H1 (cell line): ENCODE data around the gene PXDC1. TPM values are rescaled to one million over a fixed set of nuclear protein-coding genes. Genes with fewer than 3 reads are reported as not detected.

ENCODE experiments used
- CTCF ChIA-PET: fragments of 300-600 bp; sonication (Branson Sonifier 250); formaldehyde crosslinking; loops from one replicate; lab custom pipeline; 2021; ENCODE audit not compliant: partially characterized antibody; lab: Charles Lee
- POLR2A ChIA-PET: fragments of 300-600 bp; sonication (Branson Sonifier 250); formaldehyde crosslinking; loops from one replicate; lab custom pipeline; 2021; ENCODE audit warnings: inconsistent platforms; ENCODE audit not compliant: partially characterized antibody; lab: Charles Lee
- DNase-seq, 2 experiments: peaks; one replicate each; pipeline versions ENCODE4 v3.0.0 to v3.0.0-alpha.2; 2010 to 2022; ENCODE audit warnings: low spot score in 2 of 2, low read depth in 1 of 2, mixed read lengths in 1 of 2
- FAIRE-seq: peaks from 2 replicates; lab custom pipeline; 2011; peaks lifted over from hg19 to GRCh38; lab: Jason Lieb, UNC
- H2AFZ ChIP-seq: 2 replicates; pipeline ENCODE4 v1.8.1; 2012; ENCODE audit warnings: low read length, inconsistent platforms
- H2AK5ac ChIP-seq: 2 replicates; pipeline ENCODE4 v1.6.1; 2013; ENCODE audit warnings: low read depth, low read length
- H2BK120ac ChIP-seq: replicated peaks from 2 replicates; pipeline ENCODE3; 2013; ENCODE audit warnings: low read depth, low read length, inconsistent platforms
- H2BK12ac ChIP-seq: 2 replicates; pipeline ENCODE4 v1.6.1; 2013; ENCODE audit warnings: low read depth, low read length
- H2BK15ac ChIP-seq: 2 replicates; pipeline ENCODE4 v1.6.1; 2013; ENCODE audit warnings: low read length
- H2BK20ac ChIP-seq: 2 replicates; pipeline ENCODE4 v1.6.1; 2013; ENCODE audit warnings: low read length
- H2BK5ac ChIP-seq: 2 replicates; pipeline ENCODE4 v1.6.1; 2013; ENCODE audit warnings: low read depth, low read length
- H3K14ac ChIP-seq: 2 replicates; pipeline ENCODE4 v1.6.1; 2013; ENCODE audit warnings: inconsistent platforms; ENCODE audit not compliant: insufficient read length
- H3K18ac ChIP-seq: 2 replicates; pipeline ENCODE4 v1.6.1; 2013; ENCODE audit warnings: low read length; ENCODE audit errors: extremely low read depth
- H3K23ac ChIP-seq: 2 replicates; pipeline ENCODE4 v1.6.1; 2013; ENCODE audit warnings: inconsistent platforms; ENCODE audit not compliant: insufficient read length
- H3K23me2 ChIP-seq: 2 replicates; pipeline ENCODE4 v1.6.1; 2013; ENCODE audit warnings: low read depth, low read length
- H3K27ac ChIP-seq: 2 replicates; pipeline ENCODE4 v1.6.1; 2011; ENCODE audit warnings: low read depth, low read length, inconsistent platforms
- H3K27me3 ChIP-seq, 4 experiments: replicated peaks in 1 of 4; 1 replicate in 1 of 4; 2 replicates in 3 of 4; pipeline versions ENCODE4 v1.6.1 to v1.8.1; 2011 to 2013; ENCODE audit warnings: low read length in 3 of 4, mild to moderate bottlenecking in 3 of 4, inconsistent platforms in 2 of 4, mixed read lengths in 2 of 4, moderate library complexity in 1 of 4; ENCODE audit not compliant: control insufficient read depth in 3 of 4, insufficient read depth in 3 of 4; ENCODE audit errors: extremely low read depth in 1 of 4
- H3K36me3 ChIP-seq, 4 experiments: 2 replicates each; pipeline versions ENCODE4 v1.6.1 to v1.8.1; 2011 to 2013; ENCODE audit warnings: mild to moderate bottlenecking in 4 of 4, low read length in 3 of 4, moderate library complexity in 2 of 4, control low read depth in 1 of 4, inconsistent platforms in 1 of 4; ENCODE audit not compliant: insufficient read depth in 4 of 4, control insufficient read depth in 2 of 4
- H3K4ac ChIP-seq: replicated peaks from 2 replicates; pipeline ENCODE3; 2013; ENCODE audit warnings: low read length, low read depth, mixed read lengths, inconsistent platforms; ENCODE audit not compliant: insufficient read length
- H3K4me1 ChIP-seq, 4 experiments: replicated peaks in 1 of 4; 1 replicate in 1 of 4; 2 replicates in 3 of 4; pipeline versions ENCODE4 v1.6.1 to v1.8.1; 2011 to 2013; ENCODE audit warnings: low read length in 3 of 4, inconsistent platforms in 2 of 4, mixed read lengths in 1 of 4; ENCODE audit not compliant: insufficient read depth in 4 of 4, control insufficient read depth in 3 of 4
- H3K4me2 ChIP-seq, 2 experiments: 2 replicates each; pipeline versions ENCODE4 v1.6.1 to v1.8.1; 2011 to 2013; ENCODE audit warnings: low read depth in 2 of 2, low read length in 2 of 2, control low read depth in 1 of 2, inconsistent platforms in 1 of 2, mild to moderate bottlenecking in 1 of 2; ENCODE audit not compliant: insufficient read depth in 1 of 2
- H3K4me3 ChIP-seq, 4 experiments: fragments of 200-600, 300-600 bp in 1 of 4; sonication (generic), shearing (Covaris generic), sonication (Bioruptor Twin) in 1 of 4; 2 replicates each; pipeline versions ENCODE4 v1.5.1 to v1.8.1; 2011 to 2016; ENCODE audit warnings: low read length in 4 of 4, low read depth in 3 of 4, control low read depth in 2 of 4, inconsistent platforms in 2 of 4, mild to moderate bottlenecking in 2 of 4, mixed read lengths in 1 of 4, moderate library complexity in 1 of 4; ENCODE audit not compliant: insufficient read depth in 2 of 4; ENCODE audit errors: extremely low read depth in 1 of 4
- H3K56ac ChIP-seq: replicated peaks from 2 replicates; pipeline ENCODE3; 2013; ENCODE audit warnings: low read depth, mild to moderate bottlenecking, mixed read lengths, low read length, inconsistent platforms; ENCODE audit not compliant: insufficient read length
- H3K79me1 ChIP-seq: 2 replicates; pipeline ENCODE4 v1.6.1; 2013; ENCODE audit warnings: low read depth, low read length, control low read depth
- H3K79me2 ChIP-seq, 2 experiments: 2 replicates each; pipeline versions ENCODE4 v1.6.1 to v1.8.1; 2012 to 2013; ENCODE audit warnings: low read length in 2 of 2, mild to moderate bottlenecking in 2 of 2, inconsistent platforms in 1 of 2; ENCODE audit not compliant: insufficient read depth in 2 of 2, control insufficient read depth in 1 of 2
- H3K9ac ChIP-seq, 4 experiments: replicated peaks in 1 of 4; 1 replicate in 1 of 4; 2 replicates in 3 of 4; pipeline versions ENCODE4 v1.6.1 to v1.8.1; 2011 to 2013; ENCODE audit warnings: low read depth in 3 of 4, low read length in 3 of 4, control low read depth in 2 of 4, mild to moderate bottlenecking in 2 of 4, moderate library complexity in 2 of 4, inconsistent platforms in 1 of 4; ENCODE audit errors: extremely low read depth in 1 of 4
- H3K9me3 ChIP-seq, 2 experiments: 2 replicates each; pipeline versions ENCODE4 v1.6.1 to v1.8.1; 2012 to 2013; ENCODE audit warnings: mild to moderate bottlenecking in 2 of 2, moderate library complexity in 2 of 2, control low read depth in 1 of 2, inconsistent platforms in 1 of 2, low read depth in 1 of 2, low read length in 1 of 2, mixed read lengths in 1 of 2; ENCODE audit not compliant: insufficient read depth in 2 of 2
- H4K20me1 ChIP-seq, 2 experiments: replicated peaks in 1 of 2; 2 replicates each; pipeline versions ENCODE3 to v1.8.1; 2011 to 2013; ENCODE audit warnings: inconsistent platforms in 2 of 2, low read length in 2 of 2, mild to moderate bottlenecking in 1 of 2; ENCODE audit not compliant: insufficient read depth in 2 of 2, control insufficient read depth in 1 of 2
- H4K5ac ChIP-seq: 2 replicates; pipeline ENCODE4 v1.6.1; 2013; ENCODE audit warnings: low read length, low read depth, mixed read lengths, inconsistent platforms; ENCODE audit not compliant: insufficient read length
- H4K8ac ChIP-seq: 2 replicates; pipeline ENCODE4 v1.8.0; 2013; ENCODE audit warnings: mild to moderate bottlenecking, moderate library complexity, low read length, inconsistent platforms; ENCODE audit not compliant: insufficient read depth; ENCODE audit errors: extremely low read depth
- H4K91ac ChIP-seq: replicated peaks from 2 replicates; pipeline ENCODE3; 2013; ENCODE audit warnings: low read length, mixed read lengths, inconsistent platforms; ENCODE audit not compliant: insufficient read length
- BCL11A ChIP-seq, 2 experiments: IDR thresholded peaks; one replicate each; pipeline ENCODE4 v1.6.1; 2011; ENCODE audit warnings: low read depth in 2 of 2, low read length in 2 of 2, mild to moderate bottlenecking in 2 of 2
- CEBPB ChIP-seq: IDR thresholded peaks from 2 replicates; pipeline ENCODE4 v1.6.1; 2012; ENCODE audit warnings: low read depth, low read length
- CHD1 ChIP-seq: IDR thresholded peaks from 2 replicates; pipeline ENCODE4 v1.6.1; 2012; ENCODE audit warnings: low read depth, low read length, improper control_type of control experiment
- E2F6 ChIP-seq: IDR thresholded peaks from 2 replicates; pipeline ENCODE4 v1.6.1; 2012; ENCODE audit warnings: inconsistent platforms
- EGR1 ChIP-seq: IDR thresholded peaks from 2 replicates; pipeline ENCODE4 v1.6.1; 2011; ENCODE audit warnings: low read depth, low read length, borderline replicate concordance
- EZH2 ChIP-seq: fragments of 200-600 bp; sonication (generic); IDR thresholded peaks from 2 replicates; pipeline ENCODE4 v1.7.1; 2012; ENCODE audit warnings: low read depth, mild to moderate bottlenecking, moderate library complexity, low read length, inconsistent platforms; ENCODE audit not compliant: severe bottlenecking
- HDAC2 ChIP-seq, 2 experiments: fragments of 300-600 bp in 1 of 2; sonication (generic) in 1 of 2; IDR thresholded peaks; 2 replicates each; pipeline ENCODE4 v1.6.1; 2011 to 2012; ENCODE audit warnings: low read depth in 2 of 2, low read length in 2 of 2, mild to moderate bottlenecking in 2 of 2, moderate library complexity in 2 of 2, borderline replicate concordance in 1 of 2, inconsistent platforms in 1 of 2
- MAFK ChIP-seq: IDR thresholded peaks from 2 replicates; pipeline ENCODE4 v1.6.1; 2012; ENCODE audit warnings: low read depth, mild to moderate bottlenecking, improper control_type of control experiment, low read length
- TEAD4 ChIP-seq: IDR thresholded peaks from 2 replicates; pipeline ENCODE4 v1.6.1; 2012; ENCODE audit warnings: low read depth, low read length, inconsistent platforms, mixed read lengths
- YY1 ChIP-seq: IDR thresholded peaks from 2 replicates; pipeline ENCODE4 v1.6.1; 2011; ENCODE audit warnings: low read depth, mild to moderate bottlenecking, low read length
- WGBS, 2 experiments: shearing (Covaris generic) in 1 of 2; methylation state at CpG; one replicate each; pipeline versions ENCODE4 v1.1.6 to v1.1.7; 2013 to 2015; ENCODE audit warnings: low lambda C conversion rate in 2 of 2, mixed read lengths in 2 of 2, inconsistent platforms in 1 of 2, low coverage in 1 of 2, missing lambda C conversion rate in 1 of 2; ENCODE audit not compliant: insufficient replicate concordance in 2 of 2, insufficient coverage in 1 of 2, insufficient read length in 1 of 2; ENCODE audit errors: extremely low coverage in 1 of 2, missing lambda C conversion rate in 1 of 2; 5-methylcytosine and 5-hydroxymethylcytosine counted together
- polyA plus RNA-seq, 7 experiments: library from polyadenylated mRNA; depleted of rRNA in 3 of 7; stranded (reverse) in 5 of 7; unstranded in 2 of 7; fragments of >200 nt in 5 of 7; fragments of 200-250 nt in 2 of 7; gene quantifications; 1 replicate in 5 of 7; 2 replicates in 1 of 7; 4 replicates in 1 of 7; pipeline versions ENCODE4 v1.2.1 to v1.2.3, GENCODE V29; 2011 to 2013; ENCODE audit warnings: missing spikeins in 2 of 7, mixed read lengths in 2 of 7
- total RNA-seq: library from RNA; stranded (reverse); fragmentation: NEBNext Ultra II Directional; extraction: Animal tissue kit (Norgen Biotek cat#: 25700); gene quantifications from 2 replicates; pipeline ENCODE4 v1.2.1, GENCODE V29; 2021

The PXDC1 gene
- total and polyA plus RNA-seq, 2 of the 8 experiments (the other 6 are each of a cell fraction or from before 2014, with no cell fraction given) = 1.7 to 2.0 TPM

GRCh38 chr6:3714768-3715167 lies 36.7 kb downstream of the PXDC1 start:
- H3K23ac ChIP-seq = no peak overlapping the region
- no peak overlapping the region for H3K14ac ChIP-seq
- H2AK5ac ChIP-seq = no peak overlapping the region
- no peak overlapping the region for H2BK12ac ChIP-seq
- no peak overlapping the region for H4K8ac ChIP-seq
- no peak overlapping the region for H2BK5ac ChIP-seq
- H3K27me3 ChIP-seq = no peaks in the 10 kb centered on the region
- H3K56ac ChIP-seq = no peak overlapping the region
- H3K9ac ChIP-seq = no peak overlapping the region
- H3K4me2 ChIP-seq = no peak overlapping the region
- peaks cover 0 to 2% of the 10 kb centered on the region in 2 experiments; a peak in 1 of 4 replicates for H3K9me3 ChIP-seq
- WGBS, 2 experiments = 100% methylated on average over 1 of the region's 1 CpG; no CpG with 5 or more reads in 1 of the 2 experiments
- no peaks in the 10 kb centered on the region for H3K36me3 ChIP-seq
- DNase-seq (no peak), FAIRE-seq (no peak)
- no peak overlapping the region for H4K5ac ChIP-seq
- no peak overlapping the region for H2BK15ac ChIP-seq
- H3K4me1 ChIP-seq = no peaks in the 10 kb centered on the region
- no peaks in the 10 kb centered on the region for H4K20me1 ChIP-seq
- H4K91ac ChIP-seq = no peak overlapping the region
- no peaks in the 10 kb centered on the region for H3K79me2 ChIP-seq
- H3K18ac ChIP-seq = no peak overlapping the region
- H2BK120ac ChIP-seq = no peak overlapping the region
- POLR2A ChIA-PET = interaction anchor here (0.8 kb wide), 1 partner anchor 119 kb away, joined by 3 read pairs; no protein-coding TSS in a partner anchor
- H3K23me2 ChIP-seq = no peaks in the 10 kb centered on the region; the same call in 1 of the 2 replicates
- no peak overlapping the region for H3K4me3 ChIP-seq
- no peak overlapping the region for H3K27ac ChIP-seq
- CTCF ChIA-PET = interaction anchor here (0.9 to 2.7 kb wide), 5 partner anchors 9 to 443 kb away, joined by 3 to 16 read pairs (median 3); no protein-coding TSS in a partner anchor
- no peak overlapping the region for H2AFZ ChIP-seq
- H2BK20ac ChIP-seq = no peak overlapping the region
- no peaks in the 10 kb centered on the region for H3K79me1 ChIP-seq
- H3K4ac ChIP-seq = no peak overlapping the region
- TF ChIP-seq EZH2 (no peak), MAFK (no peak), BCL11A (IDR thresholded peaks at IDR 0.05; ENCODE audit: low read depth in 2 of 2, low read length in 2 of 2) (no peak), CEBPB (no peak), E2F6 (no peak), EGR1 (no peak), YY1 (no peak), CHD1 (no peak), HDAC2 (IDR thresholded peaks at IDR 0.05; ENCODE audit: borderline replicate concordance in 1 of 2, low read depth in 2 of 2, low read length in 2 of 2) (no peak), TEAD4 (no peak)
